T47D (cell line): ENCODE data around the gene MAFB.

Source experiments
- DNase-seq, 2 experiments: peaks; one replicate each; pipeline versions ENCODE4 v3.0.0 to v3.0.0-alpha.2; 2011 to 2012; ENCODE audit warnings: low read depth in 1 of 2, low spot score in 1 of 2
- JUND ChIP-seq: IDR thresholded peaks from 2 replicates; pipeline ENCODE4 v1.6.1; 2012; ENCODE audit warnings: low read depth
- in situ Hi-C: cut with HindIII; loops from 2 replicates; pipeline ENCODE4 v1.10.0; 2016; ENCODE audit warnings: low sequenced_read_pairs, low pct_unique_long_range_greater_than_20kb

Gene MAFB

GRCh38 chr20:40683894-40684268 is 5.2 kb downstream of the MAFB start:
- no peak for DNase-seq
- no peak for TF ChIP-seq JUND
- in situ Hi-C loops = no loop called here

DNA sequence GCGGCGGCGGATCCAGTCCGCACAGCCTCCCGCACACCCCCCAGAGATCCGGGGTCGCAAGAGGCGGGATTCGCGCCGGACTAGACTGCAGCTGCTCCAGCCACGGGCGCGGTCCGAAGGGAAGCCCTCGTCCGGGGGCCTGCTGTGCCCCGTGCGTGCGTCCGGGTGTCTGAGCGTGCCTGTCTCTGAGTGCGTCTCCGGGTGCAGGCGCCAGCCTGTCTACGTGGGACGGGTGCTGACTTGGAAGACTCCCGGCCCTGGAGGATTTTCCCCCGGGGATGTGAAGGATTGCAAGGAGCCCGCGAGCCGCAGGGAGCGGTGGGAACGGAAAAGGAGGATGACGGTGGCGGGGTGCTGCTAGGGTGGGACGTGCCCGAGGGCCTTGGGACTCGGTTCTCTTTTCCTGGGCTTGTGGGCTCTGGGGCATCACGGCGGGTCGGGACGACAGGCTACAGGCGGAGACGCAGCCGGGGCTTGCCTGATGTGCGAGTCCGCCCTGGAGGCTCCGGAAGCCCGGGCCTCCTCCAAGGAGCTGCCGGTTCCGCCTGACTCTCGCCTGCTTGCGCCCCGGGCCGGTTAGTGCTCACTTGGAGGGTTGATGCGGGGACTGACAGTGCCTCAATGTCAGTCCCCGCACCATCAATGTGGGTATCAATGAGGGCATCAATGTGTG is 5.7 kb downstream of the MAFB start:
- no peak for DNase-seq
- in situ Hi-C loops = no loop called here
- TF ChIP-seq JUND = no peak

DNA sequence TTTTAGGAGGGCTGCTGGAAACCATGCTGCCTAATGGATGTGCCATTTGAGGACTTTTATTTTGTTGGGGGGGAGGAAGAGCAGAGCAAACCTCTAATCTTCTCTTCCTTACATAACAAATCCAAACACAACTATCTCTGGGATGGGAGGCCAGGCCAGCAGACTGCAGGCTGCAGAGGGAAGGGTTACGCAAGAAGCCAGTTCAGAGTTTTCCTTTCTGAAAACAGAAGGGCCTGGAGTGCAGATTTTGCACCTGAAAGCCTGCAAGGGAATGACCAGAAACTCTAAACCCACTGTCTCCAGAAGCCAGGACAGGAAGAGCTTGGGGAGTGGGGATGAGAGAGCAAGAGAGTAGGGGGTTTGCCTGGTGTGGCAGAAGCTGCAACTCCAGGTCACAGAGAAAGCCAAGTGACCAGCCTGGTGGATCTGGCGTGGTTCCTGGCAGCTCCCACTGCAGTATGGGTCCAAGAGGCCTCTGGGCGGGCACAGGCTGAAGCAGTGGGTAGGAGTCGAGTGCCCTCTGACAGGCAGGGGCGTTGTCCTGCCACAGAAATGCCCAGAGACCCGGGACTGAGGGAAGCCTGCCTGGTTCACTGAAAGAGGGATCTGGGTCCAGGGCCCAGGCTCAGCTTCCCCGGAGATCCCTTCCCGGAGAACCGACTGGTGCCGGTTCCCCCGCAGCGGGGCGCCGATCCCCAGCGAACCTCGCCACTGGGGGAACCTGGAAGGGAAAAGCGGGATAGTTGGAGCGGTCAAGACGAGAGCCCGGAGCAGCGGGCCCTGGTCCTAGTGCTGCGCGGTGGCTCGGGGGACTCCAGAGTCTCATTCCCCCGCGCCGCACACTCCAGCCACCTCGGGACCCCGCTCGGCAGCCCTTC is 6.7 kb downstream of the MAFB start:
- no peak for DNase-seq
- TF ChIP-seq JUND = no peak
- in situ Hi-C loops = no loop called here

DNA sequence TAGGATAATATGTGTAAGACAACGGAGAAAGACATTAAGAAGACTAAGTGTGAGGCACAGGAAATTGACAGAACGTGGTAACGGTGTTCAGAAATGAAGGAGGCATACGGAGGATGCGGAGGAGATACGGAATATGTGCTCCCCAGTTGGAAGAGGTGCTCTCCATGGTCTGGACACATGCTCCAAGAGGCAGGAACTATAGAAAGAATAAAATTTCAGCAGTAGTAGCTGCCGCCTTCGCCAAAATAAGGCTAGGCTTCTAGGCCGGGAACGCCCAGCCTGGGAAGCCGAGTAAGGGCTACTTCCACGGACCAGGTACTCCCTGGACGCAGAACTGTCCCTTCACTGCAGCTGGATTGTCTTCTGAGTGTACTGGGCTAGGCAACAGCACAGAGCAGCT is 7.4 kb downstream of the MAFB start:
- DNase-seq = no peak
- no peak for TF ChIP-seq JUND
- in situ Hi-C loops = no loop called here

GRCh38 chr20:40681165-40681564 is 7.9 kb downstream of the MAFB start:
- in situ Hi-C loops = no loop called here
- DNase-seq = no peak
- TF ChIP-seq JUND = no peak

DNA sequence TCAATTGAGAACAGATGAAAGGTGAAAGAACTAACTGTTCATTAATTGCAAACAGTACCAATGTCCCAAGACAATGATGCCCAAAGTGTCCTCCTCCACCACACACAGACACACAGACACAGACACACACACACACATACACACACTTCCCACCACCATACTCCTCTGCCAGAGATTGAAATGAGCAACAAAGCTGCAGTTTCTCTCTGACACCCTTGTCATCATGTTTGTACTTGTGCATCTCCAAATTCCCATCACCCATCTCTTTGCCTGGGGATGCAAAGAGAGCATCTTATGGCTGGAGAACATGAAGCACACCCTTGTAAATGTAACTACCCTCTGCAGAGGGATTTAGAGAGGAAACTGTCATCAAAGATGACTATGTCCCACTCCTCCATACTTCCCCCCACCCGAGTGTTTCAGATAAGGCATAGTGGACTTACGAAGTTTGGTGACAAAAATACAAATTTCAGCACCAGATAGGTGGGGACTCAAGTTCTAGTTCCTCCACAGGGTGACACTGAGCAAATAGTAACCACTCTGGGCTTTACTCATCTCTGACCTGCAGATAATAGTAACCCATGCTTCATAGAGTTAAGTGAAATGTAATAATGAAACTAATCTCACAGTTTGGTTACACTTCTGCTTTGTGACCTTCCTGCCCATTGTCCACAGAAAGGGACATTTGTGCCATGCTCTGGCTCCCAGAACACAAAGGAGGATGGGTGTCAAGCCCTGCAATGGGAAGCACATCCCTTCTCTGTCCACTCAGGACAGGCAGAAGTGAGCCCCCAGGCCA is 8.7 kb downstream of the MAFB start:
- TF ChIP-seq JUND = no peak
- no peak for DNase-seq
- in situ Hi-C loops = no loop called here

DNA sequence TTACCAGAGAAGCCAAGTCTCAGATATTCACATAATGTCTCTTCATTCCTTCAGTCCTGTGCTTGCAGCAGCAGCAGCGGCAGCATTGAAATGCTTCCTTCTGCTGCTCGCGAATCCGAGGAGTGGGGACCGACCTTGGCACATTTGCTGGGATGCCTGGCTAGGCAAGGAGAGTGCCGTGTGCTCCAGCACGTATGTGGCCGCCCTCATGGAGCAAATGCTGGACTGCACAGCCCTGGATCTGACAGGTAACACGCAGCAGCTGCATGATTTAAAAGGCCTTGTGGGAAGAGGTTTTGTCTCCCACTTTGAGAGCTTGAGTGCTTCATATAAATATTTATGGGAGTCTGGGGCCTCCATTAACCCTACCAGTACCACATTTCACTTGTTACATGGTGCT is 9.9 kb downstream of the MAFB start:
- no peak for DNase-seq
- in situ Hi-C loops = no loop called here
- TF ChIP-seq JUND = no peak

DNA sequence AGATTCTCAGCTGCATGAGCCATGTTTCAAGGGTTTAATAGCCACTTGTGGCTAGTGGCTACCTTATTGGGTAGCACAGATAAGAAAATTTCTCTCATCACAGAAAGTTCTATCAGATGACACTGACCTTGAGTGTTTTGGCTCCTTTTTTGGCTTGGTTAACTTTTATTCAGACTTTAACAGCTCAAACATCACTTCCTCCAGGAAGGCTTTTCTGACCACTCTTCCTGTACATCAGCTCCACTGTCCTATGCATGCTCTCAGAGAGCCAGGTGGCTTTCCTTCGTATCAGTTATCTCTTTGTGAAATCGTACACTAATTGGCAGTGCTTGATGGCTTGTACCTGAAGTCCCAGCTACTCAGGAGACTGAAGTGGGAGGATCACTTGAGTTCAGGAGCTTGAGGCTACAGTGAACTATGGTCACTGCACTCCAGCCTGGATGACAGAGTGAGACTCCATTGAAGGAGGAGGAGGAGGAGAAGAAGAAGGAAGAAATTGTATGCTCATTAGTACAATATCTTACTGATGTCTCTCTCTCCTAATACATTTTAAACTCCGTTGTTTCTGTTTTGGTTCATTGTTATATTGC is 10.7 kb downstream of the MAFB start:
- DNase-seq = no peak
- TF ChIP-seq JUND = no peak
- in situ Hi-C loops = no loop called here

- in situ Hi-C loops = no loop called here
- TF ChIP-seq JUND = no peak
- DNase-seq = no peak
Measured at GRCh38 chr20:40677343-40677924, 11.6 kb downstream of the MAFB start.

GRCh38 chr20:40676491-40677269 is 12.4 kb downstream of the MAFB start:
- peak in 1 of 2 experiments; percentile 19 for DNase-seq
- in situ Hi-C loops = no loop called here
- no peak for TF ChIP-seq JUND

DNA sequence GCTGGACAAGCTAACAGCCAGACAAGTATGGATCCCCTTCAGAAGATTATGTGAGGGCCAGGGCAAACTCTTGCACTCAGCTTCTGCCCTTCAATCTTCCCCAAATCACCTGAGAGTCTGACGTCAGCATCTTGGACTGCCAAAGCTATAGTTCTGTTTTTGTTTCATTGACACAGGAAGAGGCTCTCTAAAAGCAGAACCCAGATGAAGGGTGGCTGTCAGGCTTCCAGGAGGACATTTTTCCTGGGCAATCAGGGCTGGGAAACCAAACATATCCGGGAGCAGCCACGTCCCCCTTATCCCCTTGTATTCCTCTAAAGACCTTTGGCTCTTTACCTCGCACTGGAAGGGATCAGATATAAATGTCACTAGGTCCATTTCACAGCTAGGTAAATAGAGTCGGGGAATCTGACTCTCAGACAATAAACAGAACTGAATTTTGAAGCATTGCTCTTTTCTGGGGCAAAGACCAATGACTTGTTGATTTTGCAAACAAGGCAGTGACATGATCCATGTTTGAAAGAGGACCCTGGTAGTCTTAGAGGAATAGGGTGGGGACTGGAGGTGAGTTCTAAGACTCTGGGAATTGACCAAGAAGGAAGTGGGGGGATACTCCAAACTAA is 13.3 kb downstream of the MAFB start:
- in situ Hi-C loops = no loop called here
- DNase-seq = no peak
- TF ChIP-seq JUND = no peak
